HEK293T (cell line): ENCODE measurements around the gene TUBA8.

Source experiments
- CTCF ChIA-PET: fragments of 350-600 bp; formaldehyde crosslinking; extraction: SDS; loops from one replicate; lab custom pipeline; 2021; ENCODE audit warnings: antibody characterized with exemption, inconsistent platforms; lab: Yijun Ruan, JAX
- POLR2A ChIA-PET: fragments of 350-600 bp; formaldehyde crosslinking; extraction: SDS; loops from one replicate; lab custom pipeline; 2020; ENCODE audit warnings: antibody characterized with exemption, inconsistent platforms; lab: Yijun Ruan, JAX
- DNase-seq: peaks from one replicate; pipeline ENCODE4 v3.0.0; 2012; ENCODE audit warnings: mixed read lengths; ENCODE audit errors: extremely low spot score
- ARNT ChIP-seq: fragments of 450-650 bp; IDR thresholded peaks from 2 replicates; pipeline ENCODE4 v1.6.1; 2017; ENCODE audit warnings: mild to moderate bottlenecking
- BHLHE40 ChIP-seq: fragments of 450-650 bp; IDR thresholded peaks from 2 replicates; pipeline ENCODE4 v1.6.1; 2016; ENCODE audit warnings: mild to moderate bottlenecking, moderate library complexity, borderline replicate concordance
- CTBP1 ChIP-seq: fragments of 450-650 bp; IDR thresholded peaks from 2 replicates; pipeline ENCODE4 v1.6.1; 2016; ENCODE audit warnings: borderline replicate concordance
- ELF4 ChIP-seq: fragments of 450-650 bp; IDR thresholded peaks from 2 replicates; pipeline ENCODE4 v1.6.1; 2017; ENCODE audit warnings: antibody characterized with exemption
- FOXA1 ChIP-seq: fragments of 450-650 bp; IDR thresholded peaks from 2 replicates; pipeline ENCODE4 v1.6.1; 2016; ENCODE audit warnings: mild to moderate bottlenecking
- FOXK2 ChIP-seq: fragments of 450-650 bp; IDR thresholded peaks from 2 replicates; pipeline ENCODE4 v1.6.1; 2016; ENCODE audit warnings: mild to moderate bottlenecking
- FOXM1 ChIP-seq: fragments of 450-650 bp; IDR thresholded peaks from 2 replicates; pipeline ENCODE4 v1.6.1; 2017; ENCODE audit warnings: mild to moderate bottlenecking, borderline replicate concordance
- HDGF ChIP-seq: fragments of 450-650 bp; IDR thresholded peaks from 2 replicates; pipeline ENCODE4 v1.6.1; 2017; ENCODE audit warnings: antibody characterized with exemption, borderline replicate concordance
- L3MBTL2 ChIP-seq: fragments of 450-650 bp; conservative IDR thresholded peaks from 2 replicates; pipeline ENCODE4 v1.6.1; 2016; ENCODE audit warnings: mild to moderate bottlenecking
- LEF1 ChIP-seq: fragments of 450-650 bp; IDR thresholded peaks from 2 replicates; pipeline ENCODE4 v1.6.1; 2017; ENCODE audit warnings: mild to moderate bottlenecking, borderline replicate concordance
- NFRKB ChIP-seq: fragments of 450-650 bp; IDR thresholded peaks from 2 replicates; pipeline ENCODE4 v1.6.1; 2016; ENCODE audit warnings: mild to moderate bottlenecking, moderate library complexity
- SP1 ChIP-seq: fragments of 450-650 bp; IDR thresholded peaks from 2 replicates; pipeline ENCODE4 v1.6.1; 2017
- SUZ12 ChIP-seq: fragments of 450-650 bp; IDR thresholded peaks from 2 replicates; pipeline ENCODE4 v1.6.1; 2016; ENCODE audit warnings: mild to moderate bottlenecking
- TARDBP ChIP-seq: fragments of 450-650 bp; IDR thresholded peaks from 2 replicates; pipeline ENCODE4 v1.6.1; 2016
- ZNF384 ChIP-seq: fragments of 450-650 bp; IDR thresholded peaks from 2 replicates; pipeline ENCODE4 v1.6.1; 2016
- TF ChIP-seq, protein P1 (sequence below): fragments of 450-650 bp; IDR thresholded peaks from 2 replicates; pipeline ENCODE4 v1.6.1; 2016

TUBA8 gene

DNA sequence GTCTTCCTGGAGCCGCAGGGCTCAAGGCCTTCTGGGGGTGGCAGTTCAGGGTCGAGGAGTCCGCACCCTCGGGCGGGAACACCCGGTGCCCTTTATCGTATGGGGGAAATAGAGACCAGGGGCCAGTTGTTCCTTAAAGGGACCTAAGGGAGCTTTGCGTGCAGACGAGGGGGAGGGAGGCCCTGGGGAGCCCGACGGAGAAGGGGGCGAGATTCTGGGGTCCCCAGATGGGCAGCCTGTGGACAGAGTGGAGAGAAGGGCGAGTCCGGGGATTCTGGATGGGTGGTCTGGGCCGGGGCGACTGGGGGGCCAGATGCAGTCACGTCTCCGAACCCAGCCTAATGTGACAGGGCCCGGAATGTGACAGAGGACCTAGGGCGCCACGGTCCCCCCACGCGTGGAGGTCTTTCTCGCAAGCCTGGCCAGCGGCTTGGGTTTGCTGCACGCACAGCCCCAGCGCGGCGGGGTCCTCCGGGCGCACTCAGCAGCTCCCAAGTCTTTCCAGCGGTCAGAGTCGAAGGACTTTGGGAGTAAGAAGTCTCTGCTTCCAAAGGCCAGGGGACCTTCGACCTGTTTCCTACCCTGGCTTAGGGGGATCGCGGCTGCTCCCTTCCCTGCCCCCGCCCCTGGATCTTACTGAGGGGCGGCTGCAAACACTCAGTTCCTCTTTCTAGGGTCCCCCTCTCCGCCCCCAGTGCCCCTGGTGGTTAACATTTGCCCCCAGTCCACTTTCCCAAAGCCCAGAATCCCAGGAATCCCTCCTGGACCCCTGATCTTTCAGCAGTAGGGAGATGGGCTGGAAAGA is 547 bp downstream of the TUBA8 start:
- no peak for TF ChIP-seq HDGF
- TF ChIP-seq CTBP1 = no peak
- TF ChIP-seq LEF1 = no peak
- no peak for TF ChIP-seq FOXA1
- TF ChIP-seq L3MBTL2 = no peak
- no peak for DNase-seq
- CTCF ChIA-PET = no interaction called here
- POLR2A ChIA-PET = no interaction called here

DNA sequence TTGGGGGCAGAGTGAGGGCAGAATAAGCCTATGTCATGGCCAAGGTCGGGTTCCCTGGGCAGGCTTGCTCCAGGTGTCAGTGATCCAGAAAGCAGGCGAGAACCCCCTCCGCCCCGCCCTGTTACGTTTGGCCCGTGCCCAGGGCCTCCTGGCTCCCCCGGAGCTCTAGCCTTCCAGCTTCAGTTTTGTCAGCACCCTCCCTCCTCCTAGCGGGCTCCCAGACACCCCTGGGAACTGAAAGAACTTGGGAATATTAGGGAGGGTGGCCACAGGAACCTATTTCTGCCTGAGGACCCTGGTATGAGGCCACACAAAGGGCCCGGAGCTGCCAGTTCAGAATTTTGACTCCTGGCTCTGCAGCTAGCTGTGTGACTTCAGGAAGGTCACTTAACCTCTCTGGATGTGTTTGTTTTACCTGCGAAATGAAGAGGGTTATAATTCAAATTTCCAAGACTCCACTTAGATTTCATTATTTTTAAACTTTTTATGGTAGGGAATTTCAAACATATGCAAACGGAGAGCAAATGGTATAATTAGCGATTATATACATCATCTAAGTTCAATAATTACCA is 1.2 kb downstream of the TUBA8 start:
- no peak for TF ChIP-seq CTBP1
- TF ChIP-seq, protein P1, sequence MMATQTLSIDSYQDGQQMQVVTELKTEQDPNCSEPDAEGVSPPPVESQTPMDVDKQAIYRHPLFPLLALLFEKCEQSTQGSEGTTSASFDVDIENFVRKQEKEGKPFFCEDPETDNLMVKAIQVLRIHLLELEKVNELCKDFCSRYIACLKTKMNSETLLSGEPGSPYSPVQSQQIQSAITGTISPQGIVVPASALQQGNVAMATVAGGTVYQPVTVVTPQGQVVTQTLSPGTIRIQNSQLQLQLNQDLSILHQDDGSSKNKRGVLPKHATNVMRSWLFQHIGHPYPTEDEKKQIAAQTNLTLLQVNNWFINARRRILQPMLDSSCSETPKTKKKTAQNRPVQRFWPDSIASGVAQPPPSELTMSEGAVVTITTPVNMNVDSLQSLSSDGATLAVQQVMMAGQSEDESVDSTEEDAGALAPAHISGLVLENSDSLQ = no peak
- TF ChIP-seq NFRKB = no peak
- no peak for TF ChIP-seq SUZ12
- TF ChIP-seq BHLHE40 = no peak
- TF ChIP-seq TARDBP = no peak
- no peak for TF ChIP-seq SP1
- no peak for TF ChIP-seq ZNF384
- TF ChIP-seq LEF1 = no peak
- no peak for TF ChIP-seq FOXA1
- no peak for TF ChIP-seq FOXM1
- no peak for TF ChIP-seq FOXK2
- no peak for TF ChIP-seq HDGF
- TF ChIP-seq L3MBTL2 = no peak
- no peak for TF ChIP-seq ELF4
- TF ChIP-seq ARNT = no peak
- ChIA-PET POLR2A (no interaction called here), CTCF (no interaction called here)
- DNase-seq = no peak

DNA sequence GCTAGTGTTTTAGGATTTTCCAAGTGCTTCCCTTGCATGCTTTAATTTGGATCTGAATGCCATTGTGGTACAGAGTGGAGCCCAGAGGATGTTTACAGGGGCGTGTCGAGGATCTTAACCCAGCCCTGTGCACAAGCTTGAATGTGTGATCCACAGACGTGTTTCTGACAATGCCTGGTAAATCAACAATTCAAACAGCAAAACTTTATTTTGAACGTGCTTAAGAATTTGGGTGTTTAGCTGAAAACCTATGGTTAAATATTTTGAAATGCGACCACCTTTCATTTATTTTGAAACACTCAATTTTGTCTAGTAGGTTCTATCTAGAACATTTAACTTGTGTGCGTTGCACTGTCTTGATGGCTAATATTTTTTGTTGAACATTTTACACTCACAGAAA is 1.8 kb downstream of the TUBA8 start:
- POLR2A ChIA-PET = no interaction called here
- no peak for TF ChIP-seq NFRKB
- no peak for TF ChIP-seq FOXK2
- no peak for TF ChIP-seq CTBP1
- TF ChIP-seq TARDBP = no peak
- no peak for TF ChIP-seq ARNT
- TF ChIP-seq, protein P1 = no peak
- CTCF ChIA-PET = no interaction called here

DNA sequence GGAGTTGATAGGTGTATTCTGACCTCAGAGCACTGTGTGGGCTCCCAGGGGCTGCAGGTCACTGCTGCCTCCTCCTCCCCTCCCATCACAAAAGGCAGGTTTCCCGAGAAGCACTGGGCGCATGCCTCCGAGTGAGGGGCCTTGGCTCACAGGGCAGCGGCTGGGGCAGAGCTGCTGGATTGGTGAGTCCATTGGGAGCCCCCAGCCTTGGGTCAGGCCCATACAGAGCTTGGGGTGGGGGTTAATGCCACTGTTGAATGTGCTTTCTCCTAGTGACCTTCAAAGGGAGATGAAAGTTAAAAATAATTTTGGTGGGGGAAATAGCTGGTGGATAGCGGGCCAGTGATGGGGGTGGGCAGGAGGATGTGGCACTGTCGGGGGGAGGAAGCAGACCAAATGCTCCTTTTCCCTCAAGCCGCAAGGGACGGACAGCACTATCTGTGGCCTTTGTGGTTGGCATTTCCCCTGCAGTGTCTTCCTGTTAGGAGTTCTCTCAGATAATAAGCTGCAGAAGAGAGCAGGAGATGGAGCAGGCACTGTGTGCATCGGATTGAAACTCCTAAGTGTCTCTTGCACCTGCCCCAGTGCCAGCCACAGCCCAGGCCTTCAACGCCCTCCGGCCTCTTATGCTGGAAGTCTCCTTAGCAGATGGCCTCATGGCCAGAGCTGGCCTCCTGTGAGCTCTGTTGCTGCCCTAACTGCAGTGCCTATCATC is 3.2 kb downstream of the TUBA8 start:
- ChIA-PET POLR2A (interaction anchor here (1.0 kb wide), 1 partner anchor 36 kb away, joined by 3 read pairs; the partner anchor contains the start of gene USP18), CTCF (no interaction called here)
- DNase-seq = no peak
- TF ChIP-seq, protein P1 = no peak
- TF ChIP-seq BHLHE40 (no peak), ARNT (no peak), SP1 (no peak), FOXA1 (no peak), CTBP1 (no peak), FOXK2 (no peak), SUZ12 (no peak), ELF4 (no peak), HDGF (no peak), ZNF384 (no peak), LEF1 (no peak)

More for the DNA sequence above, 1.8 kb downstream of the TUBA8 start:
- no peak for DNase-seq

DNA sequence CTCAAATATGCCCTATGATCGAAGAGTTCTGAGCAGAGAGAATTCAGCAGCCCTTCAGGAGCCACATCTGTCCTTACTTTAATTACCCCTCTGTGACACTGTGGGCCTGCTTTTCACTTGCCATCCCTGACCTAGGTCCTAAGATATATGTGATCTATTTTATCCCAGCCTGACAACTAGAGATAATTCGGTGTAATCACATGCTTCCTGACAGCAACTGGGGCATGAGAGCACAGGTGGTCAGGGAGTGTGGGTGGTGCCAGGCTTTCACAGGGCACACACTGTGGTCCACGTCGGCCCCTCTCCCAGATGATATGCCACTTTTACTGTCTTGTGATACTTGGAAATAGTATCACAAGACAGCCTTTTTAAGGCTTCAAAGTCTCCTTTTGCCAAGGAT is 3.9 kb downstream of the TUBA8 start:
- ChIA-PET POLR2A (interaction anchor here (1.0 kb wide), 1 partner anchor 35 kb away, joined by 3 read pairs; the partner anchor contains the start of gene USP18), CTCF (no interaction called here)
- DNase-seq = no peak
- no peak for TF ChIP-seq FOXA1
- no peak for TF ChIP-seq TARDBP
- no peak for TF ChIP-seq SP1
- TF ChIP-seq FOXM1 = no peak
- TF ChIP-seq CTBP1 = no peak
- no peak for TF ChIP-seq FOXK2
- TF ChIP-seq ZNF384 = no peak
- TF ChIP-seq ARNT = no peak
- TF ChIP-seq ELF4 = no peak
- TF ChIP-seq, protein P1 = no peak
- no peak for TF ChIP-seq SUZ12
- no peak for TF ChIP-seq NFRKB
- no peak for TF ChIP-seq HDGF
- TF ChIP-seq LEF1 = no peak
- TF ChIP-seq BHLHE40 = no peak
- TF ChIP-seq L3MBTL2 = no peak
